ENCODE results near the gene ARRDC3.

GRCh38 chr5:91379246-91379913 lies 3.7 kb downstream of the ARRDC3 start:
- no peak for TF ChIP-seq POLR2AphosphoS5 (IDR thresholded peaks at IDR 0.05; ENCODE audit: insufficient read depth, low read depth, low read length)
- TF ChIP-seq CTCF (IDR thresholded peaks at IDR 0.05; ENCODE audit: extremely low read depth in 1 of 2, insufficient read depth in 1 of 2, low read depth in 1 of 2, low read length in 2 of 2): no peak
- TF ChIP-seq EZH2 (IDR thresholded peaks at IDR 0.05; ENCODE audit: borderline replicate concordance, low read depth, low read length, severe bottlenecking): no peak
- TF ChIP-seq MAX (IDR thresholded peaks at IDR 0.05; ENCODE audit: insufficient read depth, insufficient read length): no peak
- TF ChIP-seq MYC (IDR thresholded peaks at IDR 0.05; ENCODE audit: low read depth, low read length): no peak
- no peak for TF ChIP-seq POLR2A (IDR thresholded peaks at IDR 0.05; ENCODE audit: low read depth, low read length)
- TF ChIP-seq FOS (IDR thresholded peaks at IDR 0.05; ENCODE audit: borderline replicate concordance, insufficient read depth, low read length): no peak
